Calu3 (cell line): ENCODE results near the gene DNAAF2. TPM values are rescaled to one million over a fixed set of nuclear protein-coding genes. Genes with fewer than 3 reads are reported as not detected.
A peak's percentile ranks its signal among the peaks of the same experiment; 100 is the strongest.

Source experiments
- Bru-seq: library from RNA; stranded (reverse); fragments of 400-500 nt; gene quantifications from one replicate; lab custom pipeline; 2021; lab: Mats Ljungman, UMichigan
- BruChase-seq, 2 experiments: library from RNA; stranded (reverse); fragments of 400-500 nt; gene quantifications; one replicate each; lab custom pipeline; 2021; lab: Mats Ljungman, UMichigan
- BruUV-seq: library from RNA; stranded (reverse); fragments of 400-500 nt; replicated peaks from 2 replicates; lab custom pipeline; 2021; lab: Mats Ljungman, UMichigan
- CTCF ChIA-PET: fragments of 300-600 bp; sonication (Branson Sonifier 250); formaldehyde crosslinking; loops from one replicate; lab custom pipeline; 2022; ENCODE audit warnings: antibody characterized with exemption; lab: Charles Lee
- DNase-seq: peaks from one replicate; pipeline ENCODE4 v3.0.0; 2022
- H3K27ac Mint-ChIP-seq: one replicate; pipeline ENCODE4 v1.8.0; 2022; ENCODE audit warnings: mixed read lengths; ENCODE audit not compliant: unreplicated experiment
- H3K27me3 Mint-ChIP-seq: one replicate; pipeline ENCODE4 v1.8.0; 2022; ENCODE audit warnings: mixed read lengths; ENCODE audit not compliant: unreplicated experiment
- H3K36me3 Mint-ChIP-seq: one replicate; pipeline ENCODE4 v1.8.0; 2022; ENCODE audit warnings: mild to moderate bottlenecking, moderate library complexity, mixed read lengths; ENCODE audit not compliant: insufficient read depth, unreplicated experiment
- H3K4me1 Mint-ChIP-seq: one replicate; pipeline ENCODE4 v1.8.0; 2022; ENCODE audit warnings: mild to moderate bottlenecking, low read depth, mixed read lengths; ENCODE audit not compliant: unreplicated experiment
- H3K4me3 Mint-ChIP-seq: one replicate; pipeline ENCODE4 v1.8.0; 2022; ENCODE audit warnings: mild to moderate bottlenecking, low read depth, moderate library complexity, mixed read lengths; ENCODE audit not compliant: unreplicated experiment
- H3K9me3 Mint-ChIP-seq: one replicate; pipeline ENCODE4 v1.8.0; 2022; ENCODE audit warnings: low read depth, mixed read lengths; ENCODE audit not compliant: unreplicated experiment
- CTCF ChIP-seq: fragments of 200-600 bp; IDR thresholded peaks from one replicate; pipeline ENCODE4 v1.8.0; 2022; ENCODE audit warnings: antibody characterized with exemption; ENCODE audit not compliant: unreplicated experiment
- intact Hi-C: fragments of 100-400 bp; cut with micrococcal nuclease; formaldehyde crosslinking; loops from one replicate; pipeline ENCODE4 v1.10.0; 2022; ENCODE audit not compliant: unreplicated experiment
- long read RNA-seq: library from polyadenylated mRNA; stranded (forward); transcript quantifications from one replicate; pipeline ENCODE4 v2.0.0, GENCODE V29; 2022
- total RNA-seq: library from RNA; stranded (reverse); gene quantifications from 2 replicates; pipeline ENCODE4 v1.2.3, GENCODE V29; 2022

DNAAF2 gene, protein sequence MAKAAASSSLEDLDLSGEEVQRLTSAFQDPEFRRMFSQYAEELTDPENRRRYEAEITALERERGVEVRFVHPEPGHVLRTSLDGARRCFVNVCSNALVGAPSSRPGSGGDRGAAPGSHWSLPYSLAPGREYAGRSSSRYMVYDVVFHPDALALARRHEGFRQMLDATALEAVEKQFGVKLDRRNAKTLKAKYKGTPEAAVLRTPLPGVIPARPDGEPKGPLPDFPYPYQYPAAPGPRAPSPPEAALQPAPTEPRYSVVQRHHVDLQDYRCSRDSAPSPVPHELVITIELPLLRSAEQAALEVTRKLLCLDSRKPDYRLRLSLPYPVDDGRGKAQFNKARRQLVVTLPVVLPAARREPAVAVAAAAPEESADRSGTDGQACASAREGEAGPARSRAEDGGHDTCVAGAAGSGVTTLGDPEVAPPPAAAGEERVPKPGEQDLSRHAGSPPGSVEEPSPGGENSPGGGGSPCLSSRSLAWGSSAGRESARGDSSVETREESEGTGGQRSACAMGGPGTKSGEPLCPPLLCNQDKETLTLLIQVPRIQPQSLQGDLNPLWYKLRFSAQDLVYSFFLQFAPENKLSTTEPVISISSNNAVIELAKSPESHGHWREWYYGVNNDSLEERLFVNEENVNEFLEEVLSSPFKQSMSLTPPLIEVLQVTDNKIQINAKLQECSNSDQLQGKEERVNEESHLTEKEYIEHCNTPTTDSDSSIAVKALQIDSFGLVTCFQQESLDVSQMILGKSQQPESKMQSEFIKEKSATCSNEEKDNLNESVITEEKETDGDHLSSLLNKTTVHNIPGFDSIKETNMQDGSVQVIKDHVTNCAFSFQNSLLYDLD
- 11.3 and 13.2 TPM in 2 replicates for total RNA-seq
- Bru-seq, nascent RNA, result percentile 74 among the genes with signal in this experiment
- BruChase-seq, experiment 1, labeled RNA remaining after a 6-hour chase, result percentile 67 among the genes with signal in this experiment
- BruChase-seq, experiment 2, labeled RNA remaining after a 2-hour chase, result percentile 83 among the genes with signal in this experiment
- long read RNA-seq, transcript DNAAF2-202 (2 exons, 2,819 nt), result minor isoform, 26 of 86 reads
- long read RNA-seq, transcript DNAAF2-201 (3 exons, 2,963 nt), result major isoform, 49 of 86 reads
- long read RNA-seq, partial matches to known transcripts, result 0 of 86 reads
- long read RNA-seq, other reads (novel, unspliced or antisense), result 11 of 86 reads

DNA sequence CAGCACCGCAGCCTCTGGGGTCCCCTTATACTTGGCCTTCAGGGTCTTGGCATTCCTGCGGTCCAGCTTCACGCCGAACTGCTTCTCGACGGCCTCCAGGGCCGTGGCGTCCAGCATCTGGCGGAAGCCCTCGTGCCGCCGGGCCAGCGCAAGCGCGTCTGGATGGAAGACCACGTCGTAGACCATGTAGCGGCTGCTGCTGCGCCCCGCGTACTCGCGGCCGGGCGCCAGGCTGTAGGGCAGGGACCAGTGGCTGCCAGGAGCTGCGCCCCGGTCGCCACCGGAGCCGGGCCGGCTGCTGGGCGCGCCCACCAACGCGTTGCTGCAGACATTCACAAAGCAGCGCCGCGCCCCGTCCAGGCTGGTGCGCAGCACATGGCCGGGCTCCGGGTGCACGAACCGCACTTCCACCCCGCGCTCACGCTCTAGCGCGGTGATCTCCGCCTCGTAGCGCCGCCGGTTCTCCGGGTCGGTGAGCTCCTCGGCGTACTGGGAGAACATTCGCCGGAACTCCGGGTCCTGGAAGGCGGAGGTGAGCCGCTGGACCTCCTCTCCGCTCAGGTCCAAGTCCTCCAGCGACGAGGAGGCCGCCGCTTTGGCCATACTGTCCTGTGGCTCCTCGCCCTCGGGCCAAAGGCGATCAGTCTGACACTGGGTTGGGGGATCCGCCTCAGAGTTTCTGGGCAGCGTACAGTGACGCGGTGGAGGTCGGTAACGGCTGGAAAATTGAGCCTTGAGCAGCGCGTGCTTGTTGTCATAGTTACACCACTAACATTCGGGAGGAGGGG, at the start of gene DNAAF2:
Gene DNAAF2 (minus strand): TSS at position 698 of the 788 bp plus-strand sequence. CDS start 95 bp downstream, at position 603.
- Mint-ChIP-seq H3K36me3 (peaks cover 74% of the 10 kb centered on the region), H3K9me3 (no peaks in the 10 kb centered on the region), H3K27ac (peak within 1 kb of the TSS; percentile 100), H3K27me3 (no peaks in the 10 kb centered on the region), H3K4me3 (peak within 1 kb of the TSS; percentile 97), H3K4me1 (peaks cover 20% of the 10 kb centered on the region)
- CTCF ChIA-PET, result interaction anchor here (0.9 to 2.6 kb wide), 8 partner anchors 11 to 227 kb away, joined by 3 to 27 read pairs (median 6); partner anchors contain the start of genes KLHDC1, KLHDC2, MGAT2 and NEMF
- BruUV-seq, result TSS peak; percentile 9
- intact Hi-C loops, result loop anchor here (5.0 kb wide), 1 partner anchor 133 kb away; the partner anchor contains the start of gene KLHDC2
- TF ChIP-seq CTCF, result no peak
- DNase-seq, result peak; percentile 63

GRCh38 chr14:49679271-49679670, 44.2 kb upstream of the DNAAF2 start:
- no peak for DNase-seq
- Mint-ChIP-seq H3K4me3 (no peak overlapping the region), H3K4me1 (no peaks in the 10 kb centered on the region), H3K27me3 (no peaks in the 10 kb centered on the region), H3K9me3 (no peaks in the 10 kb centered on the region), H3K36me3 (peaks cover 7% of the 10 kb centered on the region), H3K27ac (no peak overlapping the region)
- no peak for TF ChIP-seq CTCF
- CTCF ChIA-PET, result no interaction called here
- intact Hi-C loops, result no loop called here
- BruUV-seq, result no TSS peak

DNA sequence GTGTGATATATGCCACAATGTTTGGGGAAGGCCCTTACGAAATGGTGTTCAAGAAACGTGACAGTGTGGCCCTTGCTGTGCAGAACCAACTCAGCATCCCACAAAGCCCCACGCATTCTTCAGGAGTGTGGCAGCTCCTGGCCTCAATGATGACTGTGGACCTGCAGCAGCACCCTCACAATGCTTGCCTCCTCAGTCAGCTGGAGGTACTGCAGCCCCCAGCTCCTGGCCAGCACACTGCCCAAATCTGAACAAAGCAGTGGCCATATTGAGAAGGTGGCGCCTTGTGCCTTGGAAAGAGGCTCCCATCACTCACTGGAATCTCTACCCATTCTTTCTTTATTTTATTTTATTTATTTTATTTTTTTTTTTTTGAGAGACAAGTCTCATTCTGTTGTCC, 42.6 kb upstream of the DNAAF2 start:
- no peaks in the 10 kb centered on the region for H3K27me3 Mint-ChIP-seq
- H3K9me3 Mint-ChIP-seq, result no peaks in the 10 kb centered on the region
- CTCF ChIA-PET, result no interaction called here
- intact Hi-C loops, result no loop called here
- H3K4me3 Mint-ChIP-seq, result no peak overlapping the region
- BruUV-seq, result no TSS peak
- H3K4me1 Mint-ChIP-seq, result no peaks in the 10 kb centered on the region
- no peak for TF ChIP-seq CTCF
- H3K36me3 Mint-ChIP-seq, result peaks cover 13% of the 10 kb centered on the region
- no peak for DNase-seq
- no peak overlapping the region for H3K27ac Mint-ChIP-seq
